Testis (tissue), 3 donors: ENCODE measurements around the gene FYN. TPM values are rescaled to one million over a fixed set of nuclear protein-coding genes. Genes with fewer than 3 reads are reported as not detected.
"Not testable (repeated sequence)": the region's sequence is repeated elsewhere in the genome, so short reads cannot be mapped to it uniquely, and the experiment has no call there.

Experiments
- DNase-seq: peaks from one replicate; pipeline ENCODE4 v3.0.0-alpha.2; 2019
- H3K27ac ChIP-seq, 2 donors: fragments of 200-600 bp; sonication (generic); one replicate each; pipeline ENCODE4 v1.5.1; 2019
- H3K27me3 ChIP-seq: fragments of 200-600 bp; sonication (generic); one replicate; pipeline ENCODE4 v1.5.1; 2019
- H3K36me3 ChIP-seq: fragments of 200-600 bp; sonication (generic); one replicate; pipeline ENCODE4 v1.5.1; 2017; ENCODE audit warnings: low read depth; ENCODE audit errors: missing control alignments
- H3K4me1 ChIP-seq: fragments of 200-600 bp; sonication (generic); one replicate; pipeline ENCODE4 v1.5.1; 2019
- H3K4me3 ChIP-seq, 2 donors: fragments of 200-600 bp; sonication (generic); one replicate each; pipeline ENCODE4 v1.5.1; 2017 to 2019
- H3K9me3 ChIP-seq: fragments of 200-600 bp; sonication (generic); one replicate; pipeline ENCODE4 v1.5.1; 2017
- POLR2A ChIP-seq: fragments of 450-650 bp; IDR thresholded peaks from one replicate; pipeline ENCODE4 v1.6.1; 2017; ENCODE audit warnings: antibody characterized with exemption, mild to moderate bottlenecking, moderate library complexity
- WGBS, 2 donors: methylation state at CpG; one replicate each; pipeline ENCODE4 v1.1.5; 2018; 5-methylcytosine and 5-hydroxymethylcytosine counted together
- intact Hi-C: fragments of 100-400 bp; cut with DNase I; formaldehyde crosslinking; loops from one replicate; pipeline ENCODE4 v1.15.1; 2023; ENCODE audit warnings: low total_unique reads
- polyA plus RNA-seq: library from polyadenylated mRNA; stranded (reverse); fragments of 350-450 nt; fragmentation: Illumina TruSeq; extraction: RNeasy Lipid Tissue Mini Kit (QIAGEN cat#74804); gene quantifications from one replicate; pipeline ENCODE4 v1.2.3, GENCODE V29; 2014; ENCODE audit warnings: low read depth, low replicate concordance; ENCODE audit not compliant: insufficient read depth
- total RNA-seq, 2 donors: library from RNA; depleted of rRNA; stranded (reverse); fragments of >200 nt; gene quantifications; one replicate each; pipeline ENCODE4 v1.2.3, GENCODE V29; 2016
- TF ChIP-seq, protein P1 (sequence below), 3 experiments: fragments of 450-650 bp in 2 of 3; fragments of 200-600 bp in 1 of 3; sonication (generic) in 1 of 3; IDR thresholded peaks; one replicate each; pipeline ENCODE4 v1.5.1; 2016 to 2019; ENCODE audit warnings: antibody characterized with exemption in 3 of 3, mild to moderate bottlenecking in 2 of 3, moderate library complexity in 1 of 3

The FYN gene
- total and polyA plus RNA-seq, 3 donors from 2014 or later, result 74.0 to 145 (median 104) TPM

DNA sequence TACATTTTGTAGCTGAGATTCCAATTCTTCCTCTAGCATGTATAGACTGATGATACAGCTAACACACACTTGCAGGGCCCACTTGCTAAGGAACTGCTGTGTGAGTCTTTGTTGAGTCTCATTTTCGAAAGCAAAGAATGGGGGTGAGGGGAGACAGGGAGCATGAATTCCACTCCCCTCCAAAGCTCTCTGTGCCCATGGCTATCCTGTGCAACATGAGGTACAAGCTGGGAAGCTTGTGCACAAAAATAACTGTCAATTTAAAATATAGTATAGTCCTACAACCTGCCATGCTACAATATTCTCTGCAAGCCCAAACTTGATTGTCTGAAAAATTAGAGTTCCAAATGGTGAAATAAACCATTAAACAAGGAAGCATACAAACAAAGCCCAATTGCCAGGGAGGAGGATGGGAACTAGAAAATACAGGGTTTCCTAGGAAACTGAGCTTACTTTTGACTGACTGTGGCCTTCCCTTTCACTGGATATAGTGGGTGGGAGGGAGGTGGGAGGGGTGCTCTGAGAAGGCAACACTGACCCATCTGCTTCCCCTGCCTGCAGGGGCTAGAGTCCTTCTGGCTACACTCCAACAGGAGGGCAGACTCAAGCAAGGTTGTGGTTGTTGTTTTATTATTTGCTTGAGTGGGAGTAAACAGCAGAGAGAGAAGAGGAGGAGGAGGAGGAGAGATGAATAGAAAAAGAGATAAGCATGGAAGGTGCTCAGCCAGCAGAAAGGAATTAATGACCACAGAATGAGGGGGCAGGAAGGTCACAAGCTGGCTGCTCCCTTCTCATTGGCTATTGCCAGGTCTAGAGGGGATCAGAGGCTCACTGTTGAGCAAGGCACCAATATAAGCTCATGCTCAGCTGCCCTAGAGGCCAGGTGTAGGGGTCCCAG is 84.6 kb downstream of the FYN start:
- no peak overlapping the region for H3K4me3 ChIP-seq
- H3K27ac ChIP-seq, result no peak overlapping the region
- no peaks in the 10 kb centered on the region for H3K36me3 ChIP-seq
- H3K4me1 ChIP-seq, result peaks cover 37% of the 10 kb centered on the region
- TF ChIP-seq, protein P1, sequence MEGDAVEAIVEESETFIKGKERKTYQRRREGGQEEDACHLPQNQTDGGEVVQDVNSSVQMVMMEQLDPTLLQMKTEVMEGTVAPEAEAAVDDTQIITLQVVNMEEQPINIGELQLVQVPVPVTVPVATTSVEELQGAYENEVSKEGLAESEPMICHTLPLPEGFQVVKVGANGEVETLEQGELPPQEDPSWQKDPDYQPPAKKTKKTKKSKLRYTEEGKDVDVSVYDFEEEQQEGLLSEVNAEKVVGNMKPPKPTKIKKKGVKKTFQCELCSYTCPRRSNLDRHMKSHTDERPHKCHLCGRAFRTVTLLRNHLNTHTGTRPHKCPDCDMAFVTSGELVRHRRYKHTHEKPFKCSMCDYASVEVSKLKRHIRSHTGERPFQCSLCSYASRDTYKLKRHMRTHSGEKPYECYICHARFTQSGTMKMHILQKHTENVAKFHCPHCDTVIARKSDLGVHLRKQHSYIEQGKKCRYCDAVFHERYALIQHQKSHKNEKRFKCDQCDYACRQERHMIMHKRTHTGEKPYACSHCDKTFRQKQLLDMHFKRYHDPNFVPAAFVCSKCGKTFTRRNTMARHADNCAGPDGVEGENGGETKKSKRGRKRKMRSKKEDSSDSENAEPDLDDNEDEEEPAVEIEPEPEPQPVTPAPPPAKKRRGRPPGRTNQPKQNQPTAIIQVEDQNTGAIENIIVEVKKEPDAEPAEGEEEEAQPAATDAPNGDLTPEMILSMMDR (IDR thresholded peaks at IDR 0.05), result no peak
- peak; percentile 63 for DNase-seq
- no peaks in the 10 kb centered on the region for H3K27me3 ChIP-seq
- no peaks in the 10 kb centered on the region for H3K9me3 ChIP-seq
- 79 to 94% methylated on average over 1 of the region's 1 CpG for WGBS, 2 donors
- intact Hi-C loops, result no loop called here

GRCh38 chr6:111786151-111786550 is 87.1 kb downstream of the FYN start:
- not testable (repeated sequence) for H3K36me3 ChIP-seq
- H3K4me1 ChIP-seq, result peaks cover 37% of the 10 kb centered on the region
- 90 to 98% methylated on average over 2 of the region's 2 CpGs for WGBS, 2 donors

DNA sequence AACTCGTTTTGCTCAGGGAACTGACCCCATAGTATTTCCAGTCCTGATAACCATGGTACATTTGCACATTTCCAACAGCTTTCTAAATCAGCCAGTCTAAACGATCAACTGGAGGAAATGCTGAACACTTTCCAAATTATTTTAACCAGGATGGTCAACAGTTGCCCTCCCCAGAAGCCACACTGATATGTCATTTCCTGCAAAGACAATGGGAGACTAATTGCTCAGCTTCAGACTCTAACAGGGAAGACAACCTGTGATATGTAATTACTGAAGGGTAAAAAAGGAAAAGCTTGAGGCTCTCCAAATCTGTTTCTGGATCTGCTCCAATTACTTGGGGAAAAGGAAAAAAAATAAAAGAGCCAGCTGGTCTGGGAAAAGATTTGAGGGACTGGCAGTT is 88.8 kb downstream of the FYN start:
- intact Hi-C loops, result no loop called here
- H3K27me3 ChIP-seq, result no peaks in the 10 kb centered on the region
- no peaks in the 10 kb centered on the region for H3K9me3 ChIP-seq
- H3K36me3 ChIP-seq, result no peaks in the 10 kb centered on the region
- TF ChIP-seq, protein P1 (IDR thresholded peaks at IDR 0.05), result no peak
- no peak for TF ChIP-seq POLR2A
- WGBS, 2 donors, result 18 to 26% methylated on average over 2 of the region's 2 CpGs
- H3K27ac ChIP-seq, result no peak overlapping the region
- no peak overlapping the region for H3K4me3 ChIP-seq
- H3K4me1 ChIP-seq, result peaks cover 27% of the 10 kb centered on the region
- no peak for DNase-seq

More at GRCh38 chr6:111786151-111786550, 87.1 kb downstream of the FYN start:
- H3K27me3 ChIP-seq, H3K9me3 ChIP-seq, H3K27ac ChIP-seq, H3K4me3 ChIP-seq, DNase-seq, intact Hi-C loops: not testable (repeated sequence)

DNA sequence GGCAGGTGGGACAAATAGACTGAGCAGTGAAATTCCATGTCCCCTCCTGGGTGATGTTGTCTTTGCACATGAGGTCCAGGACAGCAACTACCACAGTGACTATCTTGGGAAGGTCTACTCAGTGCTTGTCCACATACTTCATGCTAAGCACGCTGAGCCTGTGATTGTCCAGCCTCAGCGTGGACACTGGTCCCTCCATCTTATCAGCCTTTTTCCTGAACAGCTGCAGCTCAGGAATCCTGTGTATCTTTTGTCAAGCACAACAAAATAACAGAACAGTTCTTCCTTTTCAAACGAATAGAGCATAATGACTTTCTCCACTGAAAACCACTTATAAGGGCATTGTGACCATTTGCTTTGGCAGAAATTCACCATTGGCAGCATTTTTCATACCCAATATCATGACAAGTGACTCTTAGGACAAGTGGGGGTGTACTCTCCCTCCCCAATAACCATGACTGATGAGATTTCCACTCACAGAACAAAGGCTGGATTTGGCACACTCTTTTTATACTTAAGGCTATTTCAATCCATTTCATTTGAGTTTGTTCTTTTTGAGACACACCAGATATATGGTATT is 90.3 kb downstream of the FYN start:
- Histone ChIP-seq H3K27me3 (no peaks in the 10 kb centered on the region), H3K4me3 (no peak overlapping the region), H3K27ac (no peak overlapping the region), H3K9me3 (no peaks in the 10 kb centered on the region), H3K4me1 (peaks cover 12% of the 10 kb centered on the region), H3K36me3 (no peaks in the 10 kb centered on the region)
- intact Hi-C loops, result no loop called here
- 43 to 62% methylated on average over 3 of the region's 3 CpGs for whole genome bisulfite sequencing, 2 donors
- DNase-seq, result no peak
- TF ChIP-seq POLR2A, result no peak
- TF ChIP-seq, protein P1 (IDR thresholded peaks at IDR 0.05), result no peak

DNA sequence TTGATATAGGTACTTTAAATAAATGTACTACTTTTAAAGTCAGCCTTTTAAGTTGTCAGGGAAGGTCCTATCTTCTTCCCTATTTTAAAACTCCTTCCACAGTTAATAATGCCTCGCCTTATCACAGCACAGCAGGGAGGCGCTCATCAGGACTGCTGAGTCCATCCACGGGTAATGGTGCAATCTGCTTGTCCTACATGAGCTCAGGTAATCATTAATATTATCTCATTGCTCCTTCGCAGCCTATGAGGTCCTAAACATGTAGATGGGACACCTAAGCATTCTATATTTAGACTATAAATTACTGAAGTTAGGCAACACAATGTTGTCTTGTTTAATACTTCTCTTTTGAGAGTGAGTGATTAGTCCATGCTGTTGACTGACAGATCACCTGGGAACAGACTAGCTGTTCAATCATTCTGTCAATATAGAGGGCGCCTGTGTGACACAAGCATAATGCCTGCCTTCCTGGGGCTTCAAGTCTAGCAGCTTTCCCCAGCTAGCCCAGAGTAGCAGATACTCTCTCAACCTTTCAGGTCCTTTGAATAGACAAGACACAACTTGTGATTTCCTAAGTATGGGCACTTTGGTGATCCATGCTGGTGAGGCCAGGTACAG is 91.0 kb downstream of the FYN start:
- 89 to 92% methylated on average over 5 of the region's 5 CpGs for WGBS, 2 donors
- peaks cover 12% of the 10 kb centered on the region for H3K4me1 ChIP-seq
- TF ChIP-seq POLR2A, result no peak
- TF ChIP-seq, protein P1 (IDR thresholded peaks at IDR 0.05), result no peak
- no peaks in the 10 kb centered on the region for H3K27me3 ChIP-seq
- intact Hi-C loops, result no loop called here
- no peak for DNase-seq
- no peaks in the 10 kb centered on the region for H3K9me3 ChIP-seq
- H3K36me3 ChIP-seq, result no peaks in the 10 kb centered on the region
- no peak overlapping the region for H3K4me3 ChIP-seq
- no peak overlapping the region for H3K27ac ChIP-seq
